ENCODE data around the gene POU2AF2.
"Not testable (repeated sequence)": the region's sequence is repeated elsewhere in the genome, so short reads cannot be mapped to it uniquely, and the experiment has no call there.

Gene POU2AF2

DNA sequence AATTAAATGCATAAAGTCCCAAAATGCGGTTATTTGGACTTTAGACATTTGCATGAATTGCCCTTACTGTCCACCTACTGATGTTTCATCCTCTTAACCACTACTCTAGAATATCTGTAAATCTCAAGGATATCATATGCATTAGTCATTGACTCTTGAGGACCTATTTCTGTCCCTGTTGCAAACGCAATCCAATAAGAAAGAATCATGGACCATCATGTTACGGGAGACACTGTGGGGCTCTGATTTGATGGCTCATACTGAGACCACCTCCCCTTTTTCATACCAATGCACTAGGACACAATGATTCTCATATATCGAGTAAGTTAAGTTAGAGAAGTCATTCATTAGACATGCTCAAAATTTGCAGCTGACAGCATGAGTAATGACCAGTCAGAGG lies 14.4 kb downstream of the POU2AF2 start:
- DNase-seq: no peak

GRCh38 chr11:111260811-111261210 lies 15.3 kb downstream of the POU2AF2 start:
- DNase-seq: no peak

DNA sequence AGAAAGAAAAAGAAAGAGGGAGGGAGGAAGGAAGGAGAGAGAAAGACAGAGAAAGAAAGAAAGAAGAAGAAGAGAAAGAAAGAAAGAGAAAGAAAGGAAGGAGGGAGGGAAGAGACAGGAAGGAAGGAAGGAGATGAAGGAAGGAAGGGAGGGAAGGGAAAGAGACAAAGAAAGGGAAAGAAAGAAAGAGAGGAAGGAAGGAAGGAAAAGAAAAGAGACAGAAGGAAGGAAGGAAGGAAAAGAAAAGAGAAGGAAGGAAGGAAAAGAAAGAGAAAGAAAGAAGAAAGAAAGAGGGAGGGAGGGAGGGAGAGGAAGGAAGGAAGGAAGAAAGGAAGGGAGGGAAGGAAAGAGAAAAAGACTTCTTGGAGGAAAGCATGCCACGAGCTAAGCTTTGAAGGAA lies 19.1 kb downstream of the POU2AF2 start:
- DNase-seq: no peak

DNA sequence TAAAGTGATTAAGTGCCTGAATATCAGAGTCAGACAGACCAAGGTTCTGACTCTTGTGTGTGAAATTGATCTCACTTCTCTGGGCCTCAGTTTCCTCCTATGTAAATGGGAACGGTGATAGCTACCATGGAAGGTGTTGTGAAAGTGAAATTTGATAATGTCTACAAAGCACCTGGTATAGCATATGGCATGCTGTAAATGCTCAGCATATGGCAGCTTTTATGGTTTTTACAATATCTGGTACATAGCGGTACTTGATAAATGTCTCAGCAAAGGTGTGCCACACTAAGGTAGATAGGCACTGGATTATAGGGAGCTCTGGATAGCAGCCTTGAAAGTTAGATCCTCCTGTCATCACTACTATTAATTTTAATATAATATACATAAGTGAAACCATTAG lies 19.9 kb downstream of the POU2AF2 start:
- no peak for DNase-seq

GRCh38 chr11:111268303-111268702 lies 22.8 kb downstream of the POU2AF2 start:
- DNase-seq: not testable (repeated sequence)

- DNase-seq: no peak
Observed at GRCh38 chr11:111269146-111269868, 23.8 kb downstream of the POU2AF2 start.

DNA sequence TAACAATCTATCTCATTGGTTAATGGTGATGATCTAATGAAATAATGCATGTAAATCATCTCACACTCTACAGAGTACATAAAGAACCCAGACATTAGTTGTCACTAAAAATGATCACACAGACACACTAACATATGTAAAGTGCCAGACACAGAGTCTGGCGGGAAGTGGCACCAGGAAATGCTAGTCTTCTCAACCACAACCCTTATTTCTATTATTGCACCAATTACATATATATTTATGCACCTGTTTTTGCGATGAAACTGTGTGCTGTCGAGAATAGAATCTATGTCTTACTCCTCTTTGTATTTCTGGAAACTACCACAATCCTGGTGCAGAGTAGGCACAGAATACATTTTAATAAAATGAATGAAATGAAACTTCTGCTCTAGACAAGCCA lies 26.9 kb downstream of the POU2AF2 start:
- no peak for DNase-seq

GRCh38 chr11:111282562-111283075 lies 37.1 kb downstream of the POU2AF2 start:
- no peak for DNase-seq

GRCh38 chr11:111283945-111284481 lies 38.5 kb downstream of the POU2AF2 start:
- DNase-seq: no peak

DNA sequence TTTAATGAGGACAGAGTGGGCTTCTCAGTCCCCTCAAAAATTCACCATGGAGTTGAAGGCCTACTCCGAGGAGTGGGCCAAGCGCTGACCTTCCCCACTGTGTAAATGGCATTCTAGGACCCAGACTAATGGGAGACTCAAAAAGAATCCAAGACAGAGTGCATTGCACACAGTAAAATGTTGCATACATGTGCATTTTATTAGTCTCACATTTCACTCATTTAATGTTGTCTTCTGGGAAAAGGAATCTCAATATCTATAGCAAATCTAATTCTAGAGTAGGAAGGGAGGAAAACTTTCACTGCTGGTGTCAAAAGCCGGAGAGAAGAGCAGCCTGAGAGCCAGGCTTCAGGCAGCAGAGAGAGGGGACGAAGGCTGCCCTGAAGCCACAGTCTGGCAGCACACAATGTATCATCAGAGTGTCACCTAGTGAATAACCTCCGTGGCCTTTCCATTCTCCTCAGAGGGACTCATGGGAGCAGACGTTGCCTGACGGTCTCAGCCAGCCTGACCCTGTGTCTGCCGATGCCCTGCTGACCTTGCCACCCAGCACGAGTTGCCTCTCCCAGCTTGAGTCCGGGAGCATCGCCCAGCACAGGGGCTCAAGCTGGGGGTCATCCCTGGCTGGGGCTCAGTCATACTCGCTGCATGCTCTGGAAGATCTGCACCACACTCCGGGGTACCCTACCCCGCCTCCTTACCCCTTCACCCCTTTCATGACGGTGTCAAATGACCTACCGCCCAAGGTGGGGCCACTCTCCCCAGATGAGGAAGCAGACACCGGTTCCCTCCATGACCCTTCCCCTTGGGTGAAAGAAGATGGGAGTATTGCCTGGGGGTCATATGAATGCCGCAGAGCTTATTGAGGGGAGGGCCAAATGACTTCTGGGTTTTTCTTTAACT lies 39.9 kb downstream of the POU2AF2 start:
- no peak for DNase-seq

- DNase-seq: no peak
Observed at GRCh38 chr11:111291764-111292163, 46.2 kb downstream of the POU2AF2 start.

- not testable (repeated sequence) for DNase-seq
Observed at GRCh38 chr11:111292408-111292807, 46.9 kb downstream of the POU2AF2 start.

GRCh38 chr11:111296196-111296595 lies 50.7 kb downstream of the POU2AF2 start:
- DNase-seq: no peak

DNA sequence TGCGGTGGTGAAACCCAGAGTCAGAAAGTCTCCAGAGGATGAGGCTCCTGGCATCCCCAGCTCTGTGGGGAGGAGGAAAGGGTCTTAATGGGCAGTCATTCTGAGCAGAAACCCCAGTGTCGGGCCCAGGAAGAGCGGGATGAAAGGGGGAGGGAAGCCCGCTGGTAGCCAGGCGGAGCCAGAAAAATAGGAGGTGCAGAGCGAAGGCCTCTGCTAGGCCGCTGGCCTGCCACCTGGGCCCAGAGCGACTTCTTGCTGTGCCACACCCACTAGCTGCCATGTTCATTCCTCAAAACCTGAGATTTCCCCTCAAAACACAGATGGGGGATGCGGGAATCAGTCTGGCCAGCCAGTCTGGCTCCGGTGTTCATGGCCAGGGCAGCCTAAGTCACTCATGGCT lies 52.2 kb downstream of the POU2AF2 start:
- no peak for DNase-seq

DNA sequence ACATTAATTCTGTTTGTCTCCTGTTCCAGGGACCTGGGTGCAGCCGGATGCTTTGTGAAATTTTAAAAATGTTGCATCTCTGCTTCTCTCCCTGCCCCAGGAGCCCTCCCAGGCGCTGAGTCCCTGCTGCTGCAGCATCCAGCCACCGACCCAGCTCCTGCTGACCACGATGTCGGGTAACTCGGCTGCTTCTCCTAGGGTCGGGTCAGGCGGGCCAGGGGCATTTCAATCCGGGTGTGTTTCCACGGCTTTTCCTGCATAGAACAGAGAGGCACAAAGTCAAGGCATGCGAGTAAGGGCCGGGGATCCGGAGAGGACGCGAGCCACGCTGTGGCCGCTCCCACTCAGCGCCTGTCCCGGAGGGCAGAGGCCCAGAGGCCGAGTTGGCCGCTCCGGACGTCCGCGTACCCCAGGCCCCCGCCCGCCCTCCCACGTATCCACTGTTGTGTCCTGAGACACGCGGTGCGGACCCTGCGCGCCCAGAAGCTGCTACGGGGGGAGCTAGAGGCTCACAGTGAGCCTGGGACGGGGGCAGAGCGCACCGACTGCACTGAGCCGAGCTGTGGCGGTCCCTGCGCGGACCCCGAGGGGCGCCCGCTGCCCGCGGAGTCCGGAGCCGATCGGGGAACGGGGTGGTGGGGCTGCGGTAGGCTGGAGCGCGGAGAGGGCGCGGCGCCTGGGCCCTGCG lies 53.0 kb downstream of the POU2AF2 start, which contains the start of gene POU2AF3:
Gene POU2AF3, plus strand, starts transcription at position 134 of the 688 bp plus-strand sequence. Its CDS starts 36 bp downstream, at position 170.
- DNase-seq: no peak

DNA sequence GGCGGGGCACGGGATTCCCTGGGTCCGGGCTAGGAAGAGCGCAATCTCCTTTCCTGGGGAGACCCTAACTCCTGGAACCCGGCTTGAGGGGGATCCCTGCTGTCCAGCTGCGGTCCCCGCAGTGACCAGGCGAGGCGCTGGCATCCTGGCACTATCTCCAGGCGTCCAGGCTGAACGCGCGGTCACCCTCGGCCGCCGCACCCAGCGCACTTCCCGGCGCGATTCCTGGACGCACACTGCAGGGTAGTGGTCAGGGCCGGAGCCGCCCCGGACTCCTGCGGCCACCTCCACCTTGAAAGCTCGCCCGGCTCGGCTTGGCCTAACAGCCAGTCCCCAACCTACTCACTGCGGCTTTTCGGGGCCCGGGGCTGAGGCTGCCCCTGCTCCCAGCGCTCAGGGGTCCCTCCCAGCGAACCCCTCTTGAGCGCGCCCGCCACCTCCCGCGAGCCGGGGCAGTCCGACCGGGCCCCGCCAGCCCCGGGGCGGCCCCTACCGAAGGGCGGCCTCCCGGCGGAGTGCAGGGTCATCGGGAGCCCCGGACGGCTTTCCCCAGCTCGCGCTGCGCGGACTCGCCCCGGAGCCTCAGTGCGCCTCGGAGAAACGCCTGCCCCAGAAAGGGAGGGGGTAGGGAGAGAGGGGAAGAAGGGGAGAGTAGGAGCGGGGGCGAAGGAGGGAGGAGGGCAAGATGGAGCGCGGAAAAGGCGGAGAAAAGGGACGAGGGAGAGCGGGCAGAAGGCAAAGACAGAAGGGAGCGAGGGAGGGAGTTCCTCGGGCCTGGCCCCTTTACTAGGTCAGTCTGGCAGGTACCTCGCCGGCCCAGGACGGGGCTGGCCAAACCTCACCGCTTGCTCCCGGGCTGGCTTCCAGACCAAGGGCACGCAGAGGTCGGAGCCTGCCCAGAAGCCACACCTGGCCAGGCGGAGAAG lies 53.8 kb downstream of the POU2AF2 start:
- no peak for DNase-seq

DNA sequence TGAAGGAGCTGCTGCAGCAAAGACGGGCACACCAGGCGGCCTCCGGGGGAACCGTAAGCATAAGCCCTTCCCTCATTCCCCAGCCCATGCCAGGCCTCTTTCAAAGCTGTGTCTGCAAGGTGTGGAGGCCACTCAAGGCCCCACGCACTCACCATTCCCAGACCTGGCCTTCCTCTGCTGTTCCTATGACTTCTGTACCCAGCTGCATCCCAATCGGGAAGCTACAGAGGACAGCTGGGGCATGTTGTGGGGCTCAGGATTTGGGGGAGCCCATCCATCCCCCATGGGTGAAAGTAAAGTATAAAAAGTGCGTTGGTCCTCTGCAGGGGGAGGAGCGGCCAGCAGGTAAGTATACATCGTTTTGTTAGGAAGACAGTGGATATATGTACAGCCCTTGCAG lies 55.0 kb downstream of the POU2AF2 start:
- no peak for DNase-seq

GRCh38 chr11:111301004-111301841 lies 55.7 kb downstream of the POU2AF2 start:
- DNase-seq: peak; percentile 96

GRCh38 chr11:111301842-111302118 lies 56.3 kb downstream of the POU2AF2 start:
- DNase-seq: no peak

DNA sequence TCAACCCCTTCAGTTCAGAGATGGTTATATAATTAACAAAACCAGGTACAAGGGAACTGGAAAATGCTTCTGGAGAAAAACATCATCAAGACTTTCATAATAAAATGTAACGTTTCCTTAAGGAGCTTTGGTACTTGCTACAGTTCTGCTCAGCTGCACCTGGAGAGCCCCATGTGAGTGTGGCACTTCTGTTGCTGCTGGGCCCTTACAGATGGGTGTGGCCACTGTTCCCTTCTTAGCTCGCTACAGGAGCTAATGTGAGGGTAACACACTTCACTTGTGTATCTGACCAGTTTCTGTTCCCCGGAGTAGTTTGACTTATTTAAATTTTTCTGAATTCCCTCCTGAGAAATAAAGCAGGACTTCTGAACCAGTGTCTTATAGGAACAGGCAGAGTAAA lies 56.8 kb downstream of the POU2AF2 start:
- peak; percentile 39 for DNase-seq

DNA sequence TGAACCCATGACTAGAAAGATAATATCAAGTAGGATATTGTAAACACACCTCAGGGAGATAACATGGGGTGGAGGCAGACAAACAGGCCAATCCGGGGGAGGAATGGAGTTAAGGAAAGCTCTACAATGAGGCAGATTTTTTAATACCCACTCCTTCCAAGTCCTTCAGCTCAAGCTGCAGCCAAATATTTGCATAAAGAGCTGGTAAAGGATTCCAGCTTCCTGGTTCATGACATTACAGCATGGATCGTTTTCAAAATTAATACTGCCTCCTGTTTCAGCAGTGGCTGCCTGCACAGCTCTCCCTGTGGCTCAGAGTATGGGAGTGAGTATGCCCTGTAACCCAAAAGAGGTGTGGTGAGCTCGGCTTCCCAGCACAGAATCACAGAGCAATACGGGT lies 57.9 kb downstream of the POU2AF2 start:
- DNase-seq: peak; percentile 94
